A172 (cell line): ENCODE results near the gene CFL1. TPM values are rescaled to one million over a fixed set of nuclear protein-coding genes. Genes with fewer than 3 reads are reported as not detected.
"Not testable (repeated sequence)": the region's sequence is repeated elsewhere in the genome, so short reads cannot be mapped to it uniquely, and the experiment has no call there.

Source experiments
- DNase-seq: peaks from one replicate; pipeline ENCODE4 v3.0.0-alpha.2; 2015; ENCODE audit warnings: low spot score
- total RNA-seq: library from RNA; depleted of rRNA; stranded (reverse); fragments of >200 nt; shearing (Covaris generic); gene quantifications from 2 replicates; pipeline ENCODE4 v1.2.3, GENCODE V29; 2014

Gene CFL1
- total RNA-seq, 1 experiment from 2014 or later: 1,396 TPM

DNA sequence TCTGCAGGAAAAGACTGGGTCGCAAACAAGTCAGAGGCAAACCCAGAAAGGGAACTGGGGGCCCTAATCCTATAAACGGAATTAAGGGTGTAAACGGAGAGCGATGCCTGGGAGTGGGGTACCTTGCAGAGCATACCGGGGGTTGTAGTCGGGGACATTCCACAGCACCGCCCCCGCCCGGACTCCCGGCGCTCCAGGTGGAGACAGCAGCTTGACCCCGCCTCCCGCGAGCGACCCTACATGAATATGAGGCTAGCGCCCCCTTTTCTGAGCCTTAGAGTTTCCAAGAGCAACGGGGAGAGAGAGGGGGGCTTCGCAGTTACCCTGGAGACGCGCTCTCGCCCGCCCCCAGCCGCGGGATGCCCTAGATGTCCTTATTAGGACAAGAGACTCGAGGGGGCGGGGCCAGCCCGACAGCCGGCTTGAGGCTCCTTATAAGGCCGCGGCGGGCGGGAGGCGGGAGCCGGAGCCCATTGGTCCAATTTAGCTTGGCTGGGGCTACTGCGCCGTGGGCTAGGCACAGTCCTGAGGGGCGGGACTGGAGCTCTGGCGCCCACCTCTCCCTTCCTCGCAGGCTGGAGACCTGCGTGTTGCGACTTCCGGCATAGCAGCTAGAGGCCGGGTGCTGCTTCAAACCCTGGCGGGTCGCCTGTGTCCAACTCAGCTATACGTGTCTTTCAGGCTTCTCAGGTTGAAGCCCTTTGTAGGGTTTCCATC lies 1.3 kb upstream of the CFL1 start:
- DNase-seq: peak; percentile 96

DNA sequence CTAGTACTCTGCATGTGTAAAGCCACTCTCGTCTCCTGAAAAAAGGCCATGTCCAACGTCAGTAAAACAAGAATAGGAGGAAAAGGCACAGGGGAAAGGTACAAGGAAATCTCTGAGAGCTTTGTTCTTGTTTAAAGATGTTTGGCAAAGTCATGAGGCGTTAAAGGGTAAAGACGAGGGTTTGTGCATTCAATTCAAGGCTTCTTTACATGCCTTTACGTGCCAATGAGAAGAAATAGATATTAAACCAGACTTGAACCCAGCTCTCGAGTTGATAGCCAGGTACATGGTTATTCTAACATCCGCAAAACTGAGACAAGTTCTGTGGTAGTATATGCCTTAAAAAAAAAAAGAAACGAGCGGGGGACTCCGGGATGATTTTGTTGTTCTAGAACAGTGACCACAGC lies 704 bp upstream of the CFL1 start:
- no peak for DNase-seq

DNA sequence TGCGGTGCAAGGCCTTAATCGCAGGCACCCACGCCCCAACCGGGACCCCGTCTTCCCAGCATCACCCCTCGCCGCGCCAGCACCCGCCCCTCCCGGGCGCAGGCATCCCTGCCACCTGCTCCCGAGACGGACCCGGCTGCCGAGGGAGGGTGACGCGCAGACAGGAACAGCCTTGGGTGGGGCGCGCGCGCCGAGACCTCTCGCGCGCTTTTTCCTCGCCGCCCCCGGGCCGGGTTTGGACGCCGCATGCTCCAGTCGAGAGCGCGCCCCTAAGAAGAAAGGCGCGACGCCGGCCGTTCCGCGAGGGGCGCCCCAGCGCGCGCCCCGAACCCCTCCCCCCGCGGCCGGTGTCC lies 504 bp downstream of the CFL1 start:
- no peak for DNase-seq

DNA sequence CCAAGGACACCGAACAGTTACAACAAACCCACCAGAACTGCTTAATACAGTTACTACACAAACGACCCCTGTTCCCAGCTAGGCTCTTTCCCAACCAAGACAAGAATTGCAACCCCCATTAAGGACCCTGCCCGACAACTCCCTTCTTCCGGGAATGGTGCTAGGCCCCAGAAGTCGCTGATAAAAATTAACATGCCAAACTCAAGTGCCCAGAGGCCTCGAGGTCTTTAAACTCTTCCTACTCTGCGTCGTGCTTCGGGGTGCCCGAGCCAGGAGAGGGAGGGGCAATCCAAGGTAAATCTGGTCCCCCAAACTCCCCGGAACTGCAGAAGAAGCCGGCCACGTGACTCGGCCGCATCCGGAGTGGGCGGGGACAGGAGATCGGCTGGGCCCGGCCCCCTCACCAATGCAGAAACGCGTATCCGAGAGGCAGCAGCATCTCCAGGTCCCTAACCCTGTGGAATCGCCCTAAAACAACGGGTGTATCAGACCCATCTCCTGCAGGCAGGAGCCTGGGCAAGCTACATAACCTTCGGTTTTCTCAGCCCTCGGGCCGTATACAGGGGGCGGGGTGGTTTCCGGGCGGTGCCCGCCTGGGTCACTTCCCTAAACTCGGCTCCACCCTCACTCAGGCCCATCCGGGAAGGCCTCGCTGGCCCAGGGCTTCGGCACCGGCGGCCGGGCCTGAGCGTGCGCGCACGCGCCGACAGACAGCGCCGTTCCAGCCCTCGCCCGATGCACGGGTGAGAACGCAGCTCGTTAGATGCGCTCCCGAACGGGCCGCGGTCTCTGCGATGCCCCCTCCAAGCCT lies 1.1 kb downstream of the CFL1 start:
- DNase-seq: peak; percentile 53

DNA sequence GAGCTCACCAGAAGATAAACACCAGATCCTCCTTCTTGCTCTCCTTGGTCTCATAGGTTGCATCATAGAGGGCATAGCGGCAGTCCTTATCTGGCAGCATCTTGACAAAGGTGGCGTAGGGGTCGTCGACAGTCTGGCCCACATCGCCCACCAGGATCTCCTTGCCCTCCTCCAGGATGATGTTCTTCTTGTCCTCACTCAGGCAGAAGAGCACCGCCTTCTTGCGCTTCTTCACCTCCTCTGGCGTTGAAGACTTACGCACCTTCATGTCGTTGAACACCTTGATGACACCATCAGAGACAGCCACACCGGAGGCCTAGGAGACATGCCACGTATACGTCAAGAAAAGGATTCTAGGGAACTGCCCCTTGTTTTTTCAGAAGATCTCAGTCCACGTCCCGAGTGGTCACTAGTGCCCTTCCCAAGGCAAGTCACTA lies 2.0 kb downstream of the CFL1 start:
- no peak for DNase-seq

DNA sequence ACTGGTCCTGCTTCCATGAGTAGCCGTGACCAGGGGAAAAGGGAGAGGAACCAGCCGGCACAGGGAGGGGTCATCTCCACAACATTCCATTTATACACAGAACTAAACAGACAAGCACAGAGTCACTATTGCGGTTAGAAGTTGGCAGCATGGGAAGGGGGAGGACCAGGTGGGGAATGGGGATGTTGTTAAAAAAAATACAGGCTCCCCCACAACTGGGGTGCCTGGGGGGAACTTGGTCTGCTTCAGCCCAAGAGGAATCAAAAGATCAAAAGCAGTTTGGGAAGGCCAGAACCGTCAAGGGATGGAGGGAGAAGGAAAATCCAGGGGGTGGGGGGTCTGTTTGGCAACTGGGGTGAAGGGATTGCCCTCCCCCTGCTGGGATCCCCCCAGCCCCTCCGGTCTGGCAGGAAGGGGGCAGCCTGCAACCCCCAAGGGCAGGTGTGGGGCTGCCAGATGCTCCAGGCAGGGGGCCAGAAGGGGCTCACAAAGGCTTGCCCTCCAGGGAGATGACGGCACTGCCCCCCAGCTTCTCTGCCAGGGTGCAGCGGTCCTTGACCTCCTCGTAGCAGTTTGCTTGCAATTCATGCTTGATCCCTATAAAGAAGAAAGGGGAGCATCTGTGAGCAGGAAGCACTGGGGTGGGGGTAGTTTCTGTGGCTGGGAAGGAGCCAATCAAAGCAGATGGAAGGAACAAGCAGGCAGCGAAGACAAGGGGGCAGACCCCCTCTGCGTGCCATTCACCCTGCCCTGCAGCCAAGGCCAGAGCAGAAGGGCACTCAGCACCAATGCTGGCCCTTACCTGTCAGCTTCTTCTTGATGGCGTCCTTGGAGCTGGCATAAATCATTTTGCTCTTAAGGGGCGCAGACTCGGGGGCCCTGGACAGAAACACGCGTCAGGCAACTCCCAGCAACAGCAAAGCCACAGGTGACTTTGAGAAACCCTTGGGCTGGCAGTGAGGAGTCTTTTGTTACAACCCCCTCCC lies 2.8 kb downstream of the CFL1 start:
- DNase-seq: no peak

DNA sequence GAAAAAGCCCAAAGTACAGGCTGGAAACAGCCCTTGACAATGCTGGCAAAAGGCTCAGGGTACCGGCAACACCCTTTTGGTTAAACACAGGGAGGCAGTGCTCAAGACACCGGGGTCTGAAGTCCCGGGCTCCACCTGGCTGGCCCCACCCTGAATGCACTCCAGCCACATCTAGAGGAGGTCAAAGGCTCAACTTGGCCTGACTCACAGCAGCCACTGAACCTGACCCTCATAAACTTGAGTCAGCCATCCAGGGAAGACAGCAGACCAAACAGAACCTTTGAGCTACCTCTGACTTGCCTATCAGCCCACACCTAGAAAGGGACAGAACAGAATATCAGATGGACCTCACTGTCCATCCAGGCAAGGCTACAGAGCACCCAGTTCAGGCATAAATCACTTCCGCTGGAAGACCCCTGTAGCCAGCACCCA lies 3.8 kb downstream of the CFL1 start:
- no peak for DNase-seq

DNA sequence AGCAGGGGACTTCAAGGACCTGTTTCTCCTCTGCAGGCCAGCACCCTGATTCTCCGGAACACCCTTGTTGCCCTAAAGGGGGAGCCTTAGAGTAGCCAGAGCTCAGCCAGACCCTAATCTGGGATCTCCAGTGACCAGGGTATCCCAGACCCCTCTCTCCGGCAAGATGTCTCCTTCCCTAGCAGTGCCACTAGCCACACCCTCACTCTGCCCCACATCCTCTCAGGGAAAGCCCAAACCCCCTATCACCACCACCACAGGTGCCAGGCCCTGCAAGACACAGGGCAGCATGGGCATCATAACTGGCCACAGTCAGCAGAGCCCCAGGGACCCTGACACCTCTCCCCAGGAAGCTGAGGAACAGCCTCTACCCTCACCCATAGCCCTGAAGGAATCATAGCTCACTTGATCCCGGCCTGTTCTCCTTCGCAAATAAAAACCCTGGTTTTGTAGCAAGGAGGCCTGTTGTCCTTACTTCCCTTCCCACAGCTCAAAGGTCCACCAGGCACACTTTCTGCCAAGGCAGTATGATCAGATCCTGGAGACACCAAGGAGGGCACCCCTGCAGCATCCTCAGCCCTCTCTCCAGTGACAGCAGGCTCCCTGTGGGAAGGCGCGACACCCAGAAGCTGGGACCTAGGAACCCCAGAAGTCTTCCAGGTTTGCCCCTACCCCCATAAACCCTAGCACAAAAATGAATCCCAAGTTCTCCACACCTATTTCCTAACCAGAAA lies 4.6 kb downstream of the CFL1 start:
- DNase-seq: no peak

DNA sequence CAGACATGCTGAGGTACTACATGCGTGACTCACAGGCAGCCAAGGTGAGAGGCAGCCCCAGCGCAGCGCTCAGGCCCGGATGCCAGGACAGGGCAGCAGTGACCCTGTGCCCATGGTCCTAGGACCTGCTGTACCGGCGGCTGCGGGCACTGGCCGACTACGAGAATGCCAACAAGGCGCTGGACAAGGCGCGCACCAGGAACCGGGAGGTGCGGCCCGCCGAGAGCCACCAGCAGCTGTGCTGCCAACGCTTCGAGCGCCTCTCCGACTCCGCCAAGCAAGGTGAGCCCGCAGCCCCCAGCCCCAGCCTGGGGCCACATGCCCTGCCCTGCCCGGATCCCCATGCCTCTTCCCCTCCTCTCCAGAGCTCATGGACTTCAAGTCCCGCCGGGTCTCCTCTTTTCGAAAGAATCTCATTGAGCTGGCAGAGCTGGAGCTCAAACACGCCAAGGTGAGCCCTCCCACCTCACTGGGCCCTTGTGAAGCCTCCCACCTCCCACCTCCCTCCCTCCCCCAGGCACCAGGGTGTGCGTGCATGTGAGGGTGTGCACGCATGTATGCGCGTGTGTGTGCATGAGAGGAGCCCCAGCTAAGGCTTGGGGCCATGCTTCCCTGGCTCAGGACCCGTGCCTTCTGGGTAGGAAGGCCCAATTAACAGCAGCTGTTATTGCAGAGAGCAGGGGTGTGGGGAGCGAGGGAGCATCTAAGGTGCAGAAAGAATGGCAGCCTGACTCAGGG lies 5.3 kb downstream of the CFL1 start:
- no peak for DNase-seq

DNA sequence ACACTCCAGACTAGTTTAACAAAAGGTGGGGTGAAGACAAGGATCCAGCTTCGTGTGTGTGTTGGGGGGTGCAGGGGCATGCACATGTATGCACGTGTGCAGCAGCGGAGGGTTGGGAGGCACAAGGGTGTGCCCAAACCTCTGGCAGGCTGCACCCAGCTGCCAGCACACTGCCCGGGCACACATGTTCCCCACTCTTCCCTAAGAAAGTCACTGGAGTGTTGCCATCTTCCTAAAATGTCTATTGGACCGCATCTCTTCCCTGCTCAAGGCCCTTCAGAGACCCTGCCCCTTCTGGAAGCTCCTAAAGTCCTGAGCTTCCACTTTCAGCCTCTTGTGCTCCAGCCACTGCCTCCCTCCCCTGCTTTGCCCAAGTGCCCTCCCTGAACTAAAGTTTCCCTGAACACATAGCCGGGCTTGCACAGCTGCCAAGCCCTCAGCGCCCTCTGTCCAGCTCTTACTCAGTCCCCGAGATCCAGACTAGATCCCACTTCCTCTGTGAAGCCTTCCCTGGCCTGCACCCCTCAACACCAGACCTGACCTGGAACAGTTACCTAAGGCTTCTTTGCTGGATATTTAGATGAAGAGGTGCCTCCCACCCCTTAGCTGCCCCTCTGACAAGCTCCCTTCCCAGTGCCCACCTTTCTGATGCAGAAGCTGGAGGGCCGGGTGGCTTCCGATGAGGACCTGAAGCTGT lies 6.0 kb downstream of the CFL1 start:
- DNase-seq: no peak

DNA sequence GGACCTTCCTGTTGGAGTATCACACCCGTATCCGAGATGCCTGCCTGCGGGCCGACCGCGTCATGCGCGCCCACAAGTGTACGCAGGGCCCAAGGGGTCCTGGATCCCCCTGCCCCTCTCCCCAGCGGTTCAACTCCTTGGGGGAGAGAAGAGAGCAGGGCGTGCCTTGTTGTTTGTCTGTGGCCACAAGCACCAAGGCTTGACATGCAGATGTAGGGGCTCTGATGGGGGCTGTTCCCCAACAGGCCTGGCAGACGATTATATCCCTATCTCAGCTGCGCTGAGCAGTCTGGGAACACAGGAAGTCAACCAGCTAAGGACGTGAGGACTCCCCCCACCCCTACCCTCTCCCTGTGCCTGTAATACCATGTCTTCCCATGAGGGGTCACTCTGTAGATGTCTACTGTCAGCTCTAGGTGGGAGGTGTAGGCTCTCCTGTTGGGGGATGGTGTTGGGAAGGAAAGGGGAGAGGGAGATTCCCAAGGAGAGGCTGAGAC lies 6.8 kb downstream of the CFL1 start:
- DNase-seq: no peak

DNA sequence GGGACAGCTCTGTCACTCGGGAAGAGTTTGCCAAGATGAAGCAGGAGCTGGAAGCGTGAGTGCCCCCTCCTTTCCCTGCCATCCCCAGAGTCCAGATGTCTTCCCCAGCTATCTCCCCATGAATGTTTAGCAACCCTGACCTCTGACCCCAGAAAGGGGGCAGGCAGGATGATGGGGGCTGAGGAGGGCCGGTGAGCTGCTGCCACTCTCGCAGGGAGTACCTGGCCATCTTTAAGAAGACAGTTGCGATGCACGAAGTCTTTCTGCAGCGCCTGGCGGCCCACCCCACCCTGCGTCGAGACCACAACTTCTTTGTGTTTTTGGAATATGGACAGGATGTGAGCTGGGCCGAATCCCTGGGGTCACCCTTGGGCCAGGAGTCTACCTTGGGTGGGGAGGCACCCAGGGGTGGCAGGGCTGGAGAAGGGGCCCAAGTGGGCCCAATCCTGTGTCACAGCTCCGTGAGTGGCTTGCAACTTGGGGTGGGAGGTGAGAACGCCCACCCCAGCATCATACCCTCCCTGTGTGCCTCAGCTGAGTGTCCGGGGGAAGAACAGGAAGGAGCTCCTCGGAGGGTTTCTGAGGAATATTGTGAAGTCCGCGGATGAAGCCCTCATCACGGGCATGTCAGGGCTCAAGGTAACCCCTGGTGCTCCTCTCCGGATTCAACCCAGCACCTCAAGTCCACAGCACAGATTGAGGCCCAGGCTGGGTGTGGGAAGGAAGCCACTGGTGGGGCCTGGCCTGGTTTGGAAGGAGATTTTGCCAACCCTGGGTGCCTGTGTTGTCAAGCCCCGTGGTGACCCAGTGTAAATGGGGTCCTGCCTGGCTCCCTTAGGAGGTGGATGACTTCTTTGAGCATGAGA lies 7.5 kb downstream of the CFL1 start:
- no peak for DNase-seq

DNA sequence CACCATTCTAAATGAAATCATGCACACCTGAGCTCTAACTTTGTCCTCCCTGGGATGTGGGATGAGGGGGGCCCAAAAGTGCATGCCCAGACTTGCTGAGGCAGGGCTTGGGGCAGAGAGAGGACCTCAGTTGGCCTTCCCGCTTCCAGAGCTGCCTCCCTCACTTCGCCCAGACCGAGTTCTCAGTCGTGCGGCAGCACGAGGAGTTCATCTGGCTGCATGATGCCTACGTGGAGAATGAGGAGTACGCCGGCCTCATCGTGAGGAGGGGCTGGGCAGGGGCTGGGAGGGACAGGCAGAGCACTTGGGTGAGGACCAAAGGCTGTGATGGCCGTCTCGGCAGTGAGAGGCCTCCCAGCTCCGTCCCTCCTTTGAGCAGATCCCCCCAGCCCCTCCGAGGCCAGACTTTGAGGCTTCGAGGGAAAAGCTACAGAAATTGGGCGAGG lies 8.2 kb downstream of the CFL1 start:
- DNase-seq: no peak

DNA sequence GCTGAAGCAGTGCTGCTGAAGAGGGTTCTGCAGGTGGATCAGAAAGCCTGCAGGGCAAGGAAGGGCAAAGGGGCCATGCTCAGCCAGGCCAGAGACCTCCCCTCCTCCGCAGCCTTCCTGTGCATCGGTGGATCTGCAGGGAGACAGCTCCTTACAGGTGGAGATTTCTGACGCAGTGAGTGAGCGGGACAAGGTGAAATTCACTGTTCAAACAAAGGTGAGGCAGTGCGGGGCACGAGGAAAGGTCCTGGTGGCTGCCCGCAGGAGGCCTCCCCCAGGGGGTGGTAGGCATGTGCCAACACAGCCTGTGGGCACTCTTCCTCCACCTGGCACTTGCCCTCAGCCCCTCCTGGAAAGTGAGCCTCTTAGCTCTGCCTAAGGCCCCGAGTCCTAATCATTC lies 8.6 kb downstream of the CFL1 start:
- no peak for DNase-seq

DNA sequence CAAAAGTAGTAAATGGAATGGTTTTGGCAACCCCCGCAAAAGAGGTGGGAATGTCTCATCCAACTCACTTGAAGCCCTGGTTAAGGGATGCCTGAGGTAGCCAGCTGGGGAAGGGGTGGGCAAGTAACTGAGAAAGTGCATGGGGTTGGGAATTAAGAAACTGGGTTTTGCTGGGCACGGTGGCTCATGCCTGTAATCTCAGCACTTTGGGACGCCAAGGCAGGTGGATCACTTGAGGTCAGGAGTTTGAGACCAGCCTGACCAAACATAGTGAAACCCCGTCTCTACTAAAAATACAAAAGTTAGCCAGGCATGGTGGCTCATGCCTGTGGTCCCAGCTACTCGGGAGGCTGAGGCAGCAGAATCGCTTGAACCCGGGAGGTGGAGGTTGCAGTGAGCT lies 9.3 kb downstream of the CFL1 start:
- not testable (repeated sequence) for DNase-seq

DNA sequence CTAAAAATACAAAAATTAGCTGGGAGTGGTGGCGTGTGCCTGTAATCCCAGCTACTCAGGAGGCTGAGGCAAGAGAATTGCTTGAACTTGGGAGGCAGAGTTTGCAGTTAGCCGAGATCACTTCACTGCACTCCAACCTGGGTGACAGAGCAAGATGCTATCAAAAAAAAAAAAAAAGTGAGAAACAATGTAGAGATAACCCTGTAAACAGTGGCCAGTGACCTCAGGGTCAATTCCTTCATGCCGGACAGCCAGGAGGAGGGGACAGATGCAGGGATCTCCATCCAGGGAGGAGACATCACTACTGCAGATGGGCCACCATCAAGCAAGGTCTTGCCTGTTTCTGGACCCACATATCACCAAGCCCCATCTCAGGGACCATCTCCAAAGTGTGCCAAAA lies 10.2 kb downstream of the CFL1 start:
- no peak for DNase-seq

DNA sequence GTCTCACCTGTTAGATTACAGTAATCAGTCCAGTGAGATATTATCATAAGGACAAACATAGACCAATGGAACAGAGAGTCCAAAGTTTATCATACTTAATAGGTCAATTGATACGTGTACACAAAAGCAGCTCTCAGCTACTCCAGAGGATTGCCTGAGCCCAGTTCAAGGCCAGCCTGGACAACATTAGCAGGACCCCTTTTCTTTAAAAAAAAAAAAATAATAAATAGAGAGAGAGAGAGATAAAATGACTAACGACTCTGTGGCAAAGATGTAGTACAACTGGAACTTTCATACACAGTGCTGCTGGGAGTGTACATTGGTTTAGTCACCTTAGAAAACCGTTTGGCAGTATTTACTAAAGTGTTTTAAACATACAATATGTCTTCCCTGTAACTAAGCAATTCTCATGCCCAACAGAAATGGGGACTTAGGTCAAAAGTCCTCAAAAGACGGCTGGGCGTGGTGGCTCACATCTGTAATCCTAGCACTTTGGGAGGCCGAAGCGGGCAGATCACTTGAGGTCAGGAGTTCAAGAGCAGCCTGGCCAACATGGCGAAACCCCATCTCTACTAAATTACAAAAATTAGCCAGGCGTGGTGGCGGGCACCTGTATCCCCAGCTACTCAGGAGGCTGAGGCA lies 13.6 kb downstream of the CFL1 start:
- DNase-seq: no peak

DNA sequence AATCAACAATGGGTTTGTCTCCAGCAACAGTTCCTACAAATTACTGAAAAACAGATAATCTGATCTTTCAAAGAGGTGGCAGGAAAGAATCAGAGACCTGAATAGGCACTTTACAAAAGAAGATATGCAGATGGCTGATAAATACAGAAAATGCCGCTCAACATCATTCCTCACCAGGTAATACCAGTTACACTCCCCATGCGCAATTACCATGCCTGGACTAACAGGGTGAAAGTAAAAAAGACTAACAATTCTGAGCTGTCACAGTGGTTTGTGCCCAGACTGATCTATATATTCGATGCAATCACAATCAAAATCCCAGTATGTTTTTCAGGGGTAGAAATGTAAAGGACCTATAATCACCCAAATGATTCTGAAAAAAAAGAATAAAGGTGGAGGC lies 14.2 kb downstream of the CFL1 start:
- DNase-seq: no peak
